ENCODE results near the gene AVPI1.
"Not testable (repeated sequence)": the region's sequence is repeated elsewhere in the genome, so short reads cannot be mapped to it uniquely, and the experiment has no call there.

Gene AVPI1

DNA sequence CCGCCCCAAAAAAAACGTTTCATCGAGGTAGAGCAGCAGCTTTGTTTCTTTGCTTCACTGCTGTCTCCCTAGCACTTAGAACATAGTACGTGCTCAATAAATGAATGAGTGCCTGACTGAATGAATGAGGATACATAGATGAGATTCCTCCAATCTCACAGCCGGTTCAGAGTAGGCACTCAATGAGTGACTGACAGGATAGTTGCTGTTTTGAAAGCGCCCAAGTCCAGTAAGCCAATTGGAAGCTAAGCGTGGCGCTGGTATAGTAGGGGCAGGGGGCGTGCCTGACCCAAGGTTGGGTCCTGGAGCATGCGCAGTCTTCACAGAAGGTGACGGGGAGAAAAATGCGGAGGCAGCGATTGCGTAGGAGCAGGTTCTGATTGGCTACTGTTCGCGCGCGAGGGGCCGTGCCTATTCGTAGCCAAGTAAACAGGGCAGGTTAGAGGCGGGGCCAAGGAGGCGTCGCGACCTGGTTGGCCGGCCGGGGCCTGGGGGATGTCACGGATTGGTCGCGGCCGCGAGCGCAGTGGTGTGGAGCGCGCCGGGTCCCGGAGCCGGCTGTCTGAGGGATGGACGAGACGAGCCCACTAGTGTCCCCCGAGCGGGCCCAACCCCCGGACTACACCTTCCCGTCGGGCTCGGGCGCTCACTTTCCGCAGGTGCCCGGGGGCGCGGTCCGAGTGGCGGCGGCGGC, 46.7 kb downstream of the AVPI1 start, which contains the start of gene PI4K2A:
TSS of gene PI4K2A (plus strand) at position 498 of the 694 bp plus-strand sequence. CDS start at position 570, 72 bp downstream.
- peak; percentile 99 for DNase-seq (ENCODE audit: low read depth)

DNA sequence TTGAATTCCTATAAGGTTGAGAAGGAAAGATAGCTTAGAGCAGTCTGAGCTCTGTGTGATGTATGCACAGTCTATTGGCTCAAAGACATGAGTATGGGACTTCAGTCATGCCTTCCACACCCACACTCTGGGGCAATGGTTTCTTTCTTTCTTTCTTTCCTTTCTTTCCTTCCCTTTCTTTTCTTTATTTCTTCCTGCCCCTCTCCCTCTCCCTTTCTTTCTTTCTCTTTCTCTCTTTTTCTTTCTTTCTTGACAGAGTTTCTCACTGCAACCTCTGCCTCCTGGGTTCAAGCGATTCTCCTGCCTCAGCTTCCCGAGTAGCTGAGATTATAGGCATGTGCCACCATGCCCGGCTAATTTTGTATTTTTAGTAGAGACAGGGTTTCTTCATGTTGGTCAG, 48.0 kb downstream of the AVPI1 start:
- DNase-seq (ENCODE audit: low read depth): not testable (repeated sequence)

DNA sequence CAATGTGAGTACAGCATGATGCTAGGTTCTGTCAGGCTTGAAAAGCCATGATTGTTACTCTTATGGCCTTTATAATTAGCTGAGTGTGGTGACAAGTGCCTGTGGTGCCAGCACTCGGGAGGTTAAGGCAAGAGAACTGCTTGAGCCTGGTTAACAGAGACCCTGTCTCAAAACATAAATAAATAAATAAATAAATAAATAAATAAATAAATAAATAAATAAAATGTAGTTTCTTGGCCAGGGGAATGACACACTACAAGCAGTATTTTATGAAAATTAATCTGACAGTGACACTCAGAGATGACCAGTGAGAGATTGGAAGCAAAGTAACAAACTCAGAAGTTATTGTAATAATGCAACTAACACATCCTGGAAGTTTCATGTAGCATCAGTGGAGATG, 51.5 kb downstream of the AVPI1 start:
- DNase-seq (ENCODE audit: low read depth): no peak

DNA sequence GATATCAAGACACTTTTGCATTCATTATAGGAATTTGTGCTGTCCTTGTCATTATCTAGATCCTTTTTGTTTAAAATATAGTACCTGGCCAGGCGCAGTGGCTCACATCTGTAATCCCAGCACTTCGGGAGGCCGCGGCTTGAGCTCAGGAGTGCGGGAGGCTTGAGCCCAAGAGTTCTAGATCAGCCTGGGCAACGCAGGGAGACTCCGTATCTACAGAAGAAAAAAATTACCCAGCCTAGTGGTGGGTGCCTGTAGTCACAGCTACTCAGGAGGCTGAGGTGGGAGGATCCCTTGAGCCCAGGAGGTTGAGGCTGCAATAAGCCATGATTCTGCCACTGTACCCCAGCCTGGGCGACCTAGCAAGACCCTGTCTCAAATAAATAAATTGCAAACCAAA, 53.1 kb downstream of the AVPI1 start:
- no peak for DNase-seq (ENCODE audit: low read depth)

DNA sequence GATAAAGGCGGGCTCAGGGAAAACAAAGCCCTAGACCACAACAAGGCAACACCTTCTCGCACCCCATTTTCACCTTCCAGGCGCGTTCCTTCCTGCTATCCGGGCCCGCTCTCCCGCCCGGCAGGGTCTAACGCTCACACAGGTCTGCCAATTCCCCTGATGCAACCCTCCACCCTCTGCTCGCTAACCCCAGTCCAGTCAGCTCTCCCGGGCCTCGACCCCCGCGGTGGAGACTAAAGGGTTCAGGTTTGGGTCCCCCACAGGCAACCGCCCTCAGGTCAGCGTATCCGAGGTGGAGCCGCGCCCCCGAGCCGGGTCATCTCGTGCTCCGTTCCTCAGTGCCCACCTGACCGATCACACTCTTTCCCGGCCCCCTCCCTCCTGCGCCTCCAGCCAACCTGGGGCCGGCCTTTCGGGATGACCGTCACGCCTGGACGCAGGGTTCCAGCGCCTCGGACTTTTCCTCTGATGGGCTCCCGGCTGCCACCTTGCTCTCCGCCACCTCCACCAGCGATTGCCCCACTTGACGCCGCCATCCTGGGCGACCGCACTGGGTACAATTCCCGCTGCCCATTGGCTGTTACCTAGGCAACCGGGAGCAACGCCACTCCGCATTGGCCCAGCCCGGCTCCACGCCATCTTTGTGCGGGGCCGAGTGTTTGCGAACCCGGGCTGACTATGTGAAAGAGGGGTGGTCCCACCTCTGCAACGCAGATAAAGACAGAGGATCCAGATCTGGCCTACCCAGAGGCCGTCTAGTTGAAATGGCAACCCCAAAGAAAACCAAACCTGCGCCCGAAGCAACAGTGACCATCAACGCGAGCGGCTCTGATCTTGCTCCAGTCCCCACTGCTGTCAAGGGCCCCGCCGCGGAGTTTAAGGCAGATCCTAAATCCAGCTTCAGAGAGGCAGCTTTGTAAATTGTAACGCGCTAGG, 53.8 kb downstream of the AVPI1 start, which contains the start of gene MORN4:
TSS of gene MORN4 (minus strand) at position 552 of the 936 bp plus-strand sequence. CDS start 13,847 bp downstream, outside the sequence.
- peak; percentile 89 for DNase-seq (ENCODE audit: low read depth)

DNA sequence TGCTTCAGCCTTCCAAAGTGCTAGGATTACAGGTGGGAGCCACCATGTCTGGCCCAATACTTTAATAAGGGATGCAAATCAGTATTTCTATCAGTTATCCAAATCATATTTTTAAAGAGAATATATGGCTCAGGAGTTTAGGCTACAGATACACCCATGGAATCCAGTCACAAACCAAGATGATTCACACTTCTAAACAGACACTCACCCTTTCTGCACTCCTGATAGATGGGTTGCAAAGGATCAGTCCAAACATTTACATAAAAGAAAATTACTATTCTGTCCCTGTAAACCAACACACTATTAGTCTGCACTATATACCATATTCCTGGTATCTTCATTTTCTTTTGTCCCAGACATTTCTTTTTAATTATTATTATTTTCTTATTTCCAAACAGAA, 55.9 kb downstream of the AVPI1 start:
- DNase-seq (ENCODE audit: low read depth): no peak

DNA sequence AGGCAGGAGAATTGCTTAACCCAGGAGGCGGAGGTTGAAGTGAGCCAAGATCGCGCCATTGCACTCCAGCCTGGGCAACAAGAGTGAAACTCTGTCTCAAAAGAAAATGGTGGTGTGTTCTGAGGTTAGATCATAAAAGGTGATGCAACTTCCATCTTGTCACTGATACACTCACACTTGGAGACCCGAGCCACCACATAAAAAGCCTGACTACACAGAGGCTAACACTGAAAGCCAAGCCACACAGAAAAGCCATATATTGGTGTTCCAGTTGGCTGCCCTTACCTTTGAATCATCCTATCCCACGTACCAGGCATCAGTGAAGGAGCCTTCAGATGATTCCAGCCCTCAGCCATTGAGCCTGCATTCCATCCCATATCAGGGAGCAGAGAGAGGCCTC, 57.8 kb downstream of the AVPI1 start:
- no peak for DNase-seq (ENCODE audit: low read depth)

DNA sequence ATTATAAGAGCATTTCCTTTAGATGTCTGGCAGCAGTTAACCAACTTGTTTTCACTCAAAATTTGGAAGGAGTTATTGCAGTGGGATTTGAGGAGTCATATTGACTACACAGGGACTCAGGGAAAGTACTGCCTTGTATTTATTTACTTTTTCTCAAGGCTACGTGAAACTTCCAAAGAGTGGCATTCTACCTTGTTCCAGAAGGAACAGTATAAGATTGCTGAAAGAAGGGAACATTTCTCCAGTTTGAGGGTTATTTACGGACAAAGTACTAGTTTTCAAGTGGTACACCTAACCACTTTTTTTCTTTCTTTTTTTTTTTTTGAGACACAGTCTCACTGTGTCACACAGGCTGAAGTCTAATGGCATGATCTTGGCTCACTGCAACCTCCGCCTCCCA, 58.8 kb downstream of the AVPI1 start:
- no peak for DNase-seq (ENCODE audit: low read depth)

DNA sequence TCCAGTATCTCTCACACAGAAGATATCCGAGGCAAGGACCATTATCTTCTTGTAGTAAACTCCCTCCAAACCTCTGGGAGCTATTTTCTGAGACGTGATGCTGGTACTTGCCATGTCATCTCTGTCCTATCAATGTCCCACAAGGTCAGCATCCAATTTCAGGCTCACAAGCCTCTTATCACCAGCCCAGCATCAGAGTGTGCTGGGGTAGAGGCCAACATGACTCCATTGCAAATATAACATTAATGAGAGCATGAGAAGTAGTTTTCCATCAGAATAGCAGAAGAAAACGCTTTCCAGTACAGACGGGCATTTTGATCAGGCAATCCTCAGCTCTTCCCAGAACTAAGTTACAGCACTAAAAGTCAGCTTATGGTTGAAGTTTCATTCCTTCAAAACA, 59.3 kb downstream of the AVPI1 start:
- DNase-seq (ENCODE audit: low read depth): no peak
